Measurements from ENCODE around the gene SCUBE1. TPM values are rescaled to one million over a fixed set of nuclear protein-coding genes. Genes with fewer than 3 reads are reported as not detected.

SCUBE1 gene
- total RNA-seq, 2 experiments from 2014 or later: not detected

DNA sequence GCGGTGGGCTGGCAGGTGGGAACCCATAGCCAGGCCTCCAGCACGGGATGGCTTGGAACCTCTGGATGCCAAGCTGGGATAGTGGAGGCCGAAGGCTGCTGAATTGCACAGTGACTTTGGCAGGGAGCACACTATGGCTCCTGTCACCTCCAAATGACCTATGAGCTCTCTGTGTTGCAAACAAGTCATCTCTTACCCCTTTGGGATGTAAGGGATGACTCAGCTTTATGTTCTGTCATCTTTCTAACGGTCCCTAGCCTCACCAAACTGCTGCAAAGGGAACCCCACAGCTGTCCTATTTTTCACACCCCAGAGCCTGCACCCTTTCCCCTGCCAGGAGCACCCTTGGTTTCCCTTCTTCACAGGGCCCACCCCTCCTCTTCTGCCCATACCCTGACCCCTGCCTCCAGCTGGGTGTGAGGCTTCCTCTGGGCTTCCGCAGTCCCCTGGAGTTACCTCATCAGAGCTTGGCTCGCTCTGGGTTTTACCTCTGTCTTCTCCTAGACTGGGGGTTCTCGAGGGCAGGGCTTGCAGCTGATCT lies 2.7 kb upstream of the SCUBE1 start:
- ChIA-PET POLR2A (no interaction called here), CTCF (ENCODE audit: unreplicated experiment) (interaction anchor here (0.7 to 1.8 kb wide), 2 partner anchors 70 to 72 kb away, joined by 3 to 11 read pairs; no protein-coding TSS in a partner anchor)
- no peaks in the 10 kb centered on the region for H4K20me1 ChIP-seq (ENCODE audit: insufficient read depth, low read length)
- H3K79me2 ChIP-seq (ENCODE audit: insufficient read depth, low read depth, low read length): no peaks in the 10 kb centered on the region
- no peaks in the 10 kb centered on the region for H3K9me2 ChIP-seq (ENCODE audit: insufficient read depth, low read length)
- H3K27ac ChIP-seq (ENCODE audit: low read depth, low read length, poor library complexity, severe bottlenecking): no peak overlapping the region
- H3K4me2 ChIP-seq (ENCODE audit: low read length): no peak overlapping the region
- no peaks in the 10 kb centered on the region for H3K36me3 ChIP-seq (ENCODE audit: insufficient read depth, low read length)
- TF ChIP-seq EZH2phosphoT487 (IDR thresholded peaks at IDR 0.05; ENCODE audit: borderline replicate concordance, low read depth, low read length): no peak
- TF ChIP-seq CTCF (conservative IDR thresholded peaks at IDR 0.05; ENCODE audit: low read length): no peak
- no peaks in the 10 kb centered on the region for H3K4me1 ChIP-seq (ENCODE audit: insufficient read depth, low read length, poor library complexity, severe bottlenecking)
- no TSS peak for BruUV-seq (replicated peaks)
- H2AFZ ChIP-seq (ENCODE audit: low read length): peak overlapping the region; percentile 42; the same call in 1 of the 2 replicates
- intact Hi-C loops (cut with micrococcal nuclease; ENCODE audit: unreplicated experiment): loop anchor here (1.0 kb wide), 2 partner anchors 72 to 115 kb away; no protein-coding TSS in a partner anchor
- no peak overlapping the region for H3K4me3 ChIP-seq (ENCODE audit: low read depth, low read length, poor library complexity, severe bottlenecking)
- DNase-seq (ENCODE audit: low spot score): no peak
- H3K9me3 ChIP-seq (ENCODE audit: low read length): no peaks in the 10 kb centered on the region

- H3K36me3 ChIP-seq (ENCODE audit: insufficient read depth, low read length): no peaks in the 10 kb centered on the region
- no peaks in the 10 kb centered on the region for H3K79me2 ChIP-seq (ENCODE audit: insufficient read depth, low read depth, low read length)
- ChIA-PET POLR2A (no interaction called here), CTCF (ENCODE audit: unreplicated experiment) (interaction anchor here (0.6 to 0.7 kb wide), 2 partner anchors 69 to 1016 kb away, joined by 3 read pairs; no protein-coding TSS in a partner anchor)
- BruUV-seq (replicated peaks): no TSS peak
- no peak for TF ChIP-seq CTCF (conservative IDR thresholded peaks at IDR 0.05; ENCODE audit: low read length)
- no peak for TF ChIP-seq EZH2phosphoT487 (IDR thresholded peaks at IDR 0.05; ENCODE audit: borderline replicate concordance, low read depth, low read length)
- no peak overlapping the region for H3K27ac ChIP-seq (ENCODE audit: low read depth, low read length, poor library complexity, severe bottlenecking)
- no peaks in the 10 kb centered on the region for H3K9me2 ChIP-seq (ENCODE audit: insufficient read depth, low read length)
- H3K9me3 ChIP-seq (ENCODE audit: low read length): no peaks in the 10 kb centered on the region
- intact Hi-C loops (cut with micrococcal nuclease; ENCODE audit: unreplicated experiment): no loop called here
- H4K20me1 ChIP-seq (ENCODE audit: insufficient read depth, low read length): no peaks in the 10 kb centered on the region
- no peaks in the 10 kb centered on the region for H3K4me1 ChIP-seq (ENCODE audit: insufficient read depth, low read length, poor library complexity, severe bottlenecking)
- H3K4me2 ChIP-seq (ENCODE audit: low read length): no peak overlapping the region
- no peak for DNase-seq (ENCODE audit: low spot score)
- H2AFZ ChIP-seq (ENCODE audit: low read length): no peak overlapping the region
- H3K4me3 ChIP-seq (ENCODE audit: low read depth, low read length, poor library complexity, severe bottlenecking): no peak overlapping the region
Observed at GRCh38 chr22:43345356-43345755, 2.2 kb upstream of the SCUBE1 start.

DNA sequence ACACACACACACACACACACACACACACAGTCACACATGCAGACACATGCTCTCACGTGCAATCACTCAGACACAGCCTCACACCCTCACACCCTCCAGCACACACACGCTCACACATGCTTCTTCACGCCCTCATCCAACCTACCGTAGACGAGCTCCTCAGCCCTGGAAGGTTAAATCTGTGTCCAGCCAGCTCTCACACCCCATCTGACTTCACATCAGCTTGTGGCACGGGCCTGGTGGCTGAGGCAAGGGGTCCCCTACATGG lies 1.3 kb upstream of the SCUBE1 start:
- Histone ChIP-seq H4K20me1 (ENCODE audit: insufficient read depth, low read length) (no peaks in the 10 kb centered on the region), H2AFZ (ENCODE audit: low read length) (no peak overlapping the region), H3K27ac (ENCODE audit: low read depth, low read length, poor library complexity, severe bottlenecking) (no peak overlapping the region), H3K36me3 (ENCODE audit: insufficient read depth, low read length) (no peaks in the 10 kb centered on the region), H3K4me1 (ENCODE audit: insufficient read depth, low read length, poor library complexity, severe bottlenecking) (no peaks in the 10 kb centered on the region), H3K4me3 (ENCODE audit: low read depth, low read length, poor library complexity, severe bottlenecking) (no peak overlapping the region), H3K9me2 (ENCODE audit: insufficient read depth, low read length) (no peaks in the 10 kb centered on the region), H3K79me2 (ENCODE audit: insufficient read depth, low read depth, low read length) (no peaks in the 10 kb centered on the region), H3K9me3 (ENCODE audit: low read length) (no peaks in the 10 kb centered on the region), H3K4me2 (ENCODE audit: low read length) (no peak overlapping the region)
- intact Hi-C loops (cut with micrococcal nuclease; ENCODE audit: unreplicated experiment): no loop called here
- BruUV-seq (replicated peaks): no TSS peak
- ChIA-PET CTCF (ENCODE audit: unreplicated experiment) (interaction anchor here (0.6 kb wide), 1 partner anchor 39 kb away, joined by 4 read pairs; no protein-coding TSS in a partner anchor), POLR2A (no interaction called here)
- no peak for DNase-seq (ENCODE audit: low spot score)
- TF ChIP-seq EZH2phosphoT487 (IDR thresholded peaks at IDR 0.05; ENCODE audit: borderline replicate concordance, low read depth, low read length) (no peak), CTCF (conservative IDR thresholded peaks at IDR 0.05; ENCODE audit: low read length) (no peak)
